Measurements from ENCODE around the gene C14orf132.

Gene C14orf132

DNA sequence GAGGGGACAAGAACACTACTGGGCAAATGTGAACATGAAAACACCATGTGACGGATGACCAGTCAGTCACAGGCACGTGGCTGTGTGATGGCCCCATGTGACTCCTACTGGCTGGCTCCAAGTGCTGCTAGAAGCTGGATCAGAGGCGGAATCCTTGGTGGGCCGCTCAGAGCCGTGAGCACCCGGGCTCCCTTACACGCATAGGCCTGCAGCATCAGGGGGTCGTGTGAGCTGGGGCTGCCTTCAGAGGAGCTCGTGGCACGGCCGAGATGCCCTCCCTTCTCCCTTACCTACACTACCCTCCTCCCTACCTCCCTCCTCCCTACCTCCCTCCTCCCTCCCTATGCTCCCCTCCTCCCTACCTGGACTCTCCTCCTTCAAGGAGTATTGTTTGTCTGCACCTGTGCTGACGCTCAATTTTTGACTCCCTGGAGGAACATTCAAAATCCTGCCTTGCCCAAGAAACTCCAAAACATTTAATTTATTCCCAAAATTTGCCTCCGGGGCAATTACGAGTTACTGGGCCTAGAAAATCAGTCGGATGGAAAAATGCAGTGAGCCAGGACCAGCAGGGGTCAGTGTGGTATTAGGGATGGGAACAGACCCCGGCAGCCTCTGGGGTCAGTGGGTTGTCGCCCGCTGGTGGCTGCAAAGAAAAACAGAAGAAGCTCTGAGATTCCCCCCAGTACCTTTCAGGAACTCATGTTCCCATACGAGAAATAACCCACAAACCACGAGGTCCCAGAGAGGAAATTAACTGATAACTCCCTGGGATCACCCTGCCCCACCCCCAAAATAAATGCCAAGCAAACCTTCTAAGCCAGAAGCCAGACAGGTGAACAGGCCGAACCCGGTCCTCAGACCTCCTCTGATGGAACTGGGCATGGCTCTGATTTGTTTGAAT, 61.3 kb downstream of the C14orf132 start:
- peak; percentile 50 to 80 for DNase-seq

DNA sequence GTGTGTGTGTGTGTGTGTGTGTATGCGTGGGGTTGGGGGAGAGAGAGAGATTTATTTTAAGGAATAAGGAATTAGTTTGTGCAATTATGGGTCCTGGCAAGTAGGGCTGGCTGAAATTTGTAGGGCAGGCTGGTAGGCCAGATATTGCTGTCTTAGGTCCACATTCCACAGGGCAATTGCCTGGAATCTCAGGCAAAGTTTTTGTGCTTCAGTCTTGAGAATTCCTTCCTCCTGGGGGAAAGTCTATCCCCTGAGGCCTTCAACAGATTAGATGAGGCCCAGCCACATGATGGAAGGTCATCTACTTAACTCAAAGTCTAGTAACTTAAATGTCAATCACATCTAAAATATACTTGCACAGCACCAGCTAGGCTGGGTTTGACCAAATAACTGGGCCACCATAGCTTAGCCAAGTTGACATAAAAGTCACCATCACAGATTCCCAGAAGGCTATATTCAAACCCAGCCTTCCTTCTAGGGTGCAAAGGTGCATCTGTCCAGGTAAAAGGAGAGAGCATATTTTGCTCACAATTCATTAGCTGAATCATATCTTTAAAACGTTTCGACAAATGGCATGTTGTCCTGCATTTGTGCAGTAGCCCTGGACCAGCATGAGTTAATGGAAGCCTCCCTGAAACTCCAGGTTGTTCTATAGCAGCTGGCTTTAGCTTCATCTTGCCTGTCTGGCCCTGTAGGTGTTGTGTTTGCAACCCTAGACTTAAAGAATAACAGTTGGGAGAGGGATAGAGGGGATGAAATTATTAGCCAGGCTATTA, 63.1 kb downstream of the C14orf132 start:
- DNase-seq, result no peak

DNA sequence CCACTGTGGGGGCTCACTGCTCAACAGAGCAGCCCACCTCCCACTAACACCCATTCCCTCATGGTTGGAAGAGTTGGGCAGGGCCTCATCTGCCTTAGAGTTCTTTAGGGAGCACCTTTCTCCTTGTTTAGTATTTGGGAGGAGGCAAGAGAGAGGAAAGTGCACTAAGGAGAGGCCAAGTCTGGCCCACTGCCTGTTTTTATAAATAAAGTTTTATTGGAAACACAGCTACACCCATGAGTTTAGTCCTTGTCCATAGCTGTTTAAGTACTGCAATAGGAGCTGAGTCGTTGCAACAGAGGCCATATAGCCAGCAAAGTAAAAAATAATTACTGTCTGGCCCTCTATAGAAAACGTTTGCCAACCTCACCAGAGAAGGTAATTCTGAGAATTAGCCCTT, 63.9 kb downstream of the C14orf132 start:
- no peak for DNase-seq

DNA sequence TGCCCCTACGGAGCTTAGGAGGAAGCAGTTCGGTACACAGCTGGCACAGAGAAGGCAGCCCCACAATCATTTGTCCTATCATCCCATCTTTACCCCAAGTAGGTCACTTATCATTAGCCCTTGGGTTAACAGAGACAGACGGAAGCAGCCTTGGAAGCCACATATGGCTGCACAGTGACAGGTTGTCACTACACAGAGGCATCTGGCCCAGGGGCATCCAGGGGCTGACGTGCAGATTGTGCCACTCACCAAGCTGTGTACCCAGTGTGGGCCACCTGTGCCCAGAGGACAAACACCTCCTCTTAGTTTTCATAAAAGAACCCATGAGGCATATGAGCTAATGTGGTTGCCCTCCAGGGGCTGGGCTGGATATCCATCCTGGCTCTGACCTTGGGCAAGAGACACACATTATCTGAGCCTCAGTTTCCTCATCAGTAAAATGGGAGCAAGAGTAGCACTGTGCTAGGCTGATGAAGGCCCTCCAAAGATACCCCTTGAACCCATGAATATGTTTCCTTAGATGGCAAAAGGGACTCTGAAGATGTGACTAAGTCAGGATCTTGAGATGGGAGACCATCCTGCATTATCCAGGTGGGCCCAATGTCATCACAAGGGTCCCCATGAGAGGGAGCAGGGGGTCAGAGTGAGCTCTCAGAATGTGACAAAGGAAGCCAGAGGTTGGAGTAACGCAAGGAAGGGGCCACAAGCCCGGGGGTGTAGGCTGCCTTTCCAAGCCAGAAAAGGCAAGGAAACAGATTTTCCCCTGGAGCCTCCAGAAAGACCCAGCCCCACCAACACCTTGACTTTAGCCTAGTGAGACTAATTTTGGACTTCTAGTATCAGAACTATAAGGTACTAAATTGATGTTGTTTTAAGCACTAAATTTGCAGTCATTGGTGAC, 64.6 kb downstream of the C14orf132 start:
- DNase-seq, result no peak

DNA sequence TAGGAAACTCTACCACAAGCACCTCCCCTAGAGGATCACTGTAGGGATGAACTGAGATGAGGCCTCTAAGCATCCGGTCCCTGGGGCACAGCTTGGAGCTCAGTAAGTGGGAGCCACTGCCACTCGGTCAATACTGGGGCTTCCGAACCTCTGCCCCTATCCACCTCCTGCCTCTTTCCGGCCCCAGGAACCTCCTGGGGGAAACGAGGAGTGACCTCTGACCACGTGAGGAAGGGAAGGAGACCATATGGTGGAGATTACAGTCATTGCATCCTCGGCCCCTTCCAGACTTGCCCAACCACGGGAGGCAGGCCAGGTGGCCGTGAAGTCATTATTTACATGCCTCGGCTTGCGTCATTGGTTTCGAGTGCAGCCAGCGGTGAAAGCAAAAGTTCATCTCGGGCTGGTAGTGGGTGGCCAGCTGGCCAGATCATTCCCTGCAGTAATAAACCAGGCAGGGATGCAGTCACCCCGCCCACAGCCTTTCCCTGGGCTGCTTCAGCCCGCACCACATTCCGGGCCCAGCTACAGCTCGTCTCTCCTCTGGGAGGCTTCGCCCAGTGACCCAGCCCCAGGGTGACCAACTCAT, 65.4 kb downstream of the C14orf132 start:
- DNase-seq, result peak; percentile 16 to 71

DNA sequence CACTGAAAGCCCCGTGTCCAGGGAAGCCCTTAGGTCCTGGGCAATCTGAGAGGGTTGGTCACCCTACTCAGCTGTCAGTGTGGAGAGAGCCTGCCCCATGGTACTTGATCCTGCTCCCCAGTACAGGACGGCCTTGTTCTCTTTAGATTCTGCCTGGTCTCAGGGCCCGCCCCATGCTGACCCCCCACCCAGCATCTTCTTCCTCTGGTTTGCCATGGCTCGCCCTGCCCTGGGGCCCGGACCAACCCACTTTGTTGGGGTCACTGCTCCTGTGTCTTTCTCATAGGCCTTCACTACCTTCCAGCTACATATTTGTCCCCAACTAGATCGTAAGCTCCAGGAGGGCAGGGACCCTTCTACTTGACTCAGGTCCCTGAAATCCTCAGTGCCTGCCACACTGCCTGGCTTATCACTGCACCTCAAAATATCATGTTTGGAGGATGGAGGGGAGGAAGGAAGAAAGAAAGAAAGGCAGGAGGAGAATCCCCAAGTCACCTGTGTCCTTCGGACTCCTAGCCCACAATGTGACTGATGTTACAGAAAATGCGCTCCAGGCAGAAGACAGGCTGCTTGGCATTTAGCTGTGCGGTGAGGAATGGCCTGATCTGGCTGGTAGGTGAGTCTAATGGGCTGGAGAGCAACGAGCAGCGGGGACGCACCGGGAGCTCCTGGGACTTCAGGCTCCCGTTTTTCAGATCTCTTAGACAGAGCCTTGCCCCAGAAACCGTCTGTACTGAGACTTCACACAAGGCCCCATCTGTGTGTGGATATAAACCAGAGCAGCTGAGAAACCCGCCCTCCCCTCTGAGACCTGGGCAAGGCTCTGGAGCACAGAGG, 66.1 kb downstream of the C14orf132 start:
- DNase-seq, result no peak

DNA sequence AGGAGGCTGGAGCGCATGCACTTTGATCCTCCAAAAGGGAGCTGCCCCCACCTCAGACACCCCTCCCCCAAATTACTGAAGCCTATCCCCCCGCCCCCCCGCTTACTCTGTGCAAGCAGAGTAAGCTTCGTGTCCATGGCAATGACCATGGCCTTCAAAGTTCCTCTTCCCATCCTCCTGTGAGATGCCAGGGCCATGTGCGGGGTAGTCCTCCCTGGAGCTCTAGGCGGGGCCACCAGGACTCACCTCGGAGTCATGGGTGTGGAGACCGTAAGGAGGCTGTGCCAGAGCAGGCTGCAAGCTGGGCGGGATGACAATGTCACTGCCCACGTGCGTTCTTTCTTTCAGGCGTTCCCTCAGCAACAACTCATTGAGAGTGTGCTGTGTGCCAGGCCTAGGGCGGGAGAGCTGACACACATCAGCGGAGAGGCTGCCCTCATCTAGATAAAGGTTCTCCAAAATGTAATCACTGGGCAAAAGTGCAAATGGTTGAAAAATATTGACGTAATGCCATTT, 66.8 kb downstream of the C14orf132 start:
- no peak for DNase-seq

DNA sequence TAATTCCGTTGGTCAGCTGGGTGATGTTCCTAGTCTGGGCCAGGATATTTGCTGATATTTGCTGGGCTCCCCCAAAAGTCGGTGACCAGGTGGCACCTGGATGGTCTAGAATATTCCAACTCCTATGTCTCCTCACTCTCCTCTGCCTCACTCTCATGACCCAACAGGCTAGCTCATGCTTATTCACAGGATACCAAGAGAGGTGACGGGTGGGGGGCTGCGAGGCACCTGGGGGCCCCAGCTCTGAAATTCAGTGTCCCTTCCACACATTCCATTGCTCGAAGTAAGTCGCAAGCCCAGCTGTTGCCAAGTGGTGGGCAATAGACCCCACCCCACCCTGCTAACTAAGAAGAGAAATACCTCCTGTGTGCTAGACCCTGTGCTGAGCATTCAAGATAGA, 67.7 kb downstream of the C14orf132 start:
- no peak for DNase-seq

DNA sequence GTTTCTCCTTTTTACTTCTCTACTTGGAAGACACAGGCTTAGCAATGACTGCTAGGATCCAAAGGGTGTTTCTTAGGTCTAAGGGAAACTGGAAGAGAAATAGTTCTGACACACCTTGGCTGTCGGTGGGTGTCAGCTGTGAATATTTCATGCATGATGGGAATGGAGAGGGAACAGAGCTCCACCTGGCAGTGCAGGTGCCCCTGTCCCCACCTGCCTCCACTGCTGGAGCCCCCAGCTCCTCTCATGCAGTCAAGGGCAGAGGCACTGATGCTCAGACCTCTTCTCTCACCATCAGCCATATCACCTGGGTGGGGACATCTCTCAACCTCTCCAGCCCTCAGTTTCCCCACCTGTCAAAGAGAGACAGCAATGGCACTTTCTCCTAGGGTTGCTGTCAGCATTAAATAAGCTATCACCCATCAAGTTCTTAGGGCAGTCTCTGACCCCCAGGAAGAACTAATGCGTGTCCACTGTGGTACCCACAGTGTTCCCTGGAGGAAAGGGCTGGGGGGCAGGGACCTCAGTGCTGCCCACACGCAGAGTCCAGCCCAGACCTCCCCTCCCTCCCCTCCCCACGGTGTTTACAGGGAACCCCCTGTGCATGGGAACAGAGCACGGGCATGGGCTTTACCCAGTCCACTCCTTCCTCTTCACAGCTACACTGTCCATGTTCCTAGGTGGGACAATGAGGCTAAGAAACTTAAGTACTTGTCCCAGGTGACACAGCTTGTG, 69.1 kb downstream of the C14orf132 start:
- no peak for DNase-seq

DNA sequence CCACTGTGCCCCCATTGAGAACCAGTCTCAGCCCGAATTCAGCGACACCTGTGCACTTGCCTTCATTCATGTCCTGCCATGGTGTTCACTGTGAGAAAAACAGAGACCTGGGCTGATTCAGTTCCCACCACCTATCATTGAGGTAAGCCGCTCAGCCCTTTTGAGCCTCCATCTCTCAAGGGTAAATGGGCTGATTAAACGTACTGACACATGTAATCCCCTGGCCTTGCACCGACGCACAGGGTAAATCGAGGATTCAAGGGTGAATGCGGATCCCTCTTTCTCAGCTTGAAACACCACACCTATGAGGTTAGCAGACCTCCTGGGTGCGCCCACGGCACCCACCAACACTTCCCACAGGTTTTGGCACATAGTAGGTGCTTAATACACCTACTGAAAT, 69.7 kb downstream of the C14orf132 start:
- no peak for DNase-seq

DNA sequence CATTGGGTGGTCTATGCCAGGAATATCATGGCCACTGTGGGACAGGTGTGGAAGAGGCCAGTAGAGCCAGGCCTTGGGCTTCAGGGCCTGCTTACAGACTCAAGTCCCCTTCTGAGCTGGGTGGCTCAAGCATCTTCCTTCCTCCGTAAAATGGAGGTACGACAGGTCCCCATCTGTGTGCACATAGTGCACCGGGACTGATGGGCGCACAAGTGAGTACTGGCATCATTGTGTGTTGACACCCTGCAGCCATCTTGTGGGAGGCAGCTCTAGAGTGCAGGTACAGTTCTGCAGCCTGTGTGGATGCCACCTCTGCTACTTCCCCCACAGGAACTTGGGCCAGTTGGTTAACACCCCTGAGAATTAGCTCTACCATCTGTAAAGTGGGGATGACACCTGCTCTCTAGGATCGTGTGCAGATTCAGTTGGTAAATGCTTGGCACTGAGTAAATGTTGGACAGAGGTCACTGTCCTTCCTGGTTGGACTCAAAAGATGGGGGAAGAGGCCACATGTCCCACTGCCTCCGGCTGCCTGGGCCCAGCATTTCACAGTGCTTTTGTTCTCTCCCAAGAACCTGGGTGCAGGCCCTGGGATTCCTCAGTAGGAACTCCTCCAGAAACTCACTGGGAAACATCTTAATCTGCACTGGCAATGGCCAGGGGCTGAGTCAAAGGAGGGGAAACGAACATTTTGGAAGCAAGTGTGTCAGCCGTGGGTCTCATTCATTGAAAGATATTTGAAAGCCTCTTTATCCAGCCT, 70.6 kb downstream of the C14orf132 start:
- no peak for DNase-seq

DNA sequence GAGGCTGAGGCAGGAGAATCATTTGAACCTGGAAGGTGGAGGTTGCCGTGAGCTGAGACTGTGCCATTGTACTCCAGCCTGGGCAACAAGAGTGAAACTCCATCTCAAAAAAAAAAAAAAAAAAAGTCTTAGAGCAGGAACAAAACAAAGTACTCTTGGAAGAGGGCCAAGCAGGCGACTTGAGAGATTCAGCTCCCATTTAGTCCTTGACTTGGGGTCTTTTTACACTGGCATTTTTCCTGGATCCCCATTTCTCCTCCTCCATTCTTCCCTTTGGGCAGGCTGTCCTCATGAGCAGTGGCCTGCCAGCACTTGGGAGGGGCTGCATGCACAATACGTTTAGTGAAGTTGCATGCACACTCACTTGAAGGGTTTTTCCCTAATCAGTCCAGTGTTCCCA, 72.9 kb downstream of the C14orf132 start:
- DNase-seq, result no peak

DNA sequence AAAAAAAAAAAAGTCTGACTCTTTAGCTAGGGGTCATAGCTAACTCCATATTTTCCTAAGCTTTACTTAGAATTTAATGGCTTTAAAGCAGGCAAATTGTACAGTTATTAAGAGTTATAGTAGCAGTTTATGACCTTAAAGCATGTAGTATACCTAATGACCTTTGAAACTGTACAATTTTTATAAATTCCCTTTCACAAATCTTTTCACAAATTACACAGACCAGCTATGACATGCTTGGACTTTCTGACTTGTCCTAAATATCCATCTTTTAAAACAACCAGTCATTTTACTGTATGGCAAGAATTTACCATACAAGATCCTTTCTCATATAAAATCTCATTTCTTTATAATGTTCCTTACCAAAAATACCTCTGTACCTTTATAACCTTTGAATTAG, 74.8 kb downstream of the C14orf132 start:
- no peak for DNase-seq

DNA sequence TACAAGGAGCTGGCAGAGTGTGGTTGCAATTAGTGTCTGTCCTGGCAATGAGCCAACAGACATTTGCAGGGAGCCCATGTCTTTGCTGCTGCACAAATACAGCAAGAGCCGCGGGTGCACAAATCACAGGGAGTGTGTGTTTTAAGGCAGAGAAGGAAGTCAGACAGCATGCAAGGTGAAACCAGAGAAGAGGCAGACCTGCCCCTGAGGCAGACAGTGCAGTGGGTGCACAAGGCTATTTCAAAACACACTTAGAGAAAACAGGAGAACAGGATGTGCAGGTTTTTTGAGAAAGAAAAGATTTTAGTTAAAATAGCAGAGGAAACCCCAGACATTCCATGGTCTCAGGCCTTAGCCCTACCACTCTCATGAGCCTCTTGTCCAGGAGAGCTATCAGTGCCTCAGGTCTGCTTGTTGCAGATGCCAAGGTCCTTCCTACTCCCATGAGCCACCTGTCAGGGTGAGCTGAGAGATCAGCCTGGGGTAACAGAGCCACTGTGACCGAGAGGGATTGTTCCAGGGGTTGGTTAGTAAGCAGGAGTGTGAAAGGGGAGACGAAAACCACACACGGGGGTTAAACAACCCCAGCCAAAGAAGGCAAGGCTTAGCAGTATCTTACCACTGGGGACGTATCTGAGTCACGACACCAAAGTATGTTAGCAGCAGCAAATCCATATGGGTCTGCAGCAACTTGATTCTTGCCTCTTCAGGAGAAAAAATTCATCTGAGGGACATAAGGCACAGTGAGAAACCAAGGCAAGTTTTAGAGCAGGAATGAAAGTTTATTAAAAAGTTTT, 78.1 kb downstream of the C14orf132 start:
- DNase-seq, result peak in 1 of 2 experiments; percentile 47

DNA sequence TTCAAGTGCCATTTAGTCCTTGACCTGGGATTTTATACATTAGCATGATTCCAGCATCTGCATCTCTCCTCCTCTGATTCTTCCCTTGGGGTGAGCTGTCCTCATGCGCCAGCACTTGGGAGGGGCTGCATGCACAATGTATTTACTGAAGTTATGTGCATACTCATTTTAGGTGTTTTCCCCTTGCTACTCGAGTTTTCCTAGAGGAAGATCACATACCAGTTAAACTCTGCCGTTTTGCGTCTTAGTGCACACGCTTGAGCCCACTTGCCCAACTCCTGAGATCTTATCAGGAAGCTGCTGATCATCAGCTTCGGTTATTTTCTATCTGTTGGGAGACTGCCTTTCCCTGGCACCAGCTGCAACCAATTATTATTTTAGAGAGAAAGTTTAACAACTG, 78.8 kb downstream of the C14orf132 start:
- no peak for DNase-seq

DNA sequence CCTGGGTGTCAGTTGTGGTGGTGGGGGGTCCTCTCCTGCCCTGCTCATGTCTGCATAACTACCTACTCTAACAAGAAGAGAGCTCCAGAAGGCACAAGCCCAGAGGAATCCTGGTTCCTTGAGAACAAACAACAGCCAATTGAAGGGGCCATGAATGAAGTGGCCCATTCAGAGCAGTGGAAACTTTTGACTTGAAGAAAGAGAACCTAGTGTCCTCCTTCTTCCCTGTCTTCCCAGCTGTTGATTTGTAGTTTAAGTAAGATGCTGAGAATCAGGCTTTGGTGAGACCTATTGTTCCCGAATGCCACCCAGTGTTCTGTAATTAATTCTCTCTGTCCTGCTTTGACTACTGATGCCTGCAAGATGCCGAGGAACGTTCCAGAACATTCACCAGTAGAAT, 79.2 kb downstream of the C14orf132 start:
- no peak for DNase-seq

DNA sequence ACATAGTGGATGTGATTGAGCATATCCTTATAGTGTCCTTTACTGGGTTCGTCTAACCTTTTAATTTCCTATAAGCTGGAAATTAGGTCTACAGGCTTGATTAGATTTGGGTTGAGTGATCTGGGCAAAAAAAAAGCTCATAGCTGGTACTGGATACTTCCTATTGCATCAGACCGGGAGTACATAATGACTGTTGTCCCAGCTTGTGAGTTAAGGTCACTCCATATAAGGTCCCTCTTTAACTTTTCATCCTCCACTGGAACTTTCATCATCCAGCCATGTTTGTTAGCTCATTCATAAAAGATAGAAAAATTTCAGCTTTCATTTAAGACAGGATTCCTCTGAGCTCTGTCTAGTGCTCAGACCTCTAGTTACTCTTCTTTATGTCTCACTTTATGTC, 80.8 kb downstream of the C14orf132 start:
- DNase-seq, result no peak

DNA sequence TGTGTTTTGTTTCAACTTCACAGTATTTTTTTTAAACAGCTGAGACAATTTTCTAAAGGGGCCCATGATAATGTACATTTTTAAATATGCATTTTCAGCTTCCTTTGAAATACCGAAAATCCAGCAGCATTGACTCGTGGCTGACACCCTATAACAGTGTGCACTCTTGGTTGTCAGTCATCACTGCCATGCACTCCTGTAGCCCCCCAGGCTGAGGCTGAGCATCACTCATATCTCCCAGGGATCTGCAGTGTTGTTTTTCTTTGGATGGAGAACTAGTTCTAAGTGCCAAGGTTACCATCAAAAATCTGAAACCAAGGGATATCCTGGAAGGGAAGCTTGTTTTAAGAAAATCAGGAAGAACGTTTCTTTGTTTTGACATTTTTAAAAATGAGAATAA, 81.2 kb downstream of the C14orf132 start:
- no peak for DNase-seq

DNA sequence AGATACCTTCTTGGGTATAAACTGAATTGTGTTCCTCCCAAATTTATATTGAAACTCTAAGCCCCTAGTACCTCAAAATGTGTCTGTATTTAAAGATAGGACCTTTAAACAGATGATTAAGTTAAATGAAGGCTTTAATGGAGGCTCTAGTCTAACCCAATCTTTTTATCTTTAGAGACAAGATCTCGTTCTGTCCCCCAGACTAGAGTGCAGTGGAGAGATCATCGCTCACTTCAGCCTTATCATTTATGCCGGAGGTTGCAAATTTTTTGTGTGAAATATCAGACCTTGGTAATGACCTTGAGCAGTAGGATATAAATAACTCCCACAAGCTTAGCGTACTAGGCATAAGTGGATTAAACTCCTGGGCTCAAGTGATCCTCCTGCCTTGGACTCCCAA, 81.8 kb downstream of the C14orf132 start:
- DNase-seq, result no peak

All from NCI-H446 (cell line).